Iris pigment epithelial cell (primary cell): ENCODE results near the gene RAP1GAP.

Experiments
- DNase-seq: peaks from one replicate; pipeline ENCODE4 v3.0.0-alpha.2; 2011; ENCODE audit warnings: low read depth

RAP1GAP gene

GRCh38 chr1:21625390-21626190 lies 43.6 kb downstream of the RAP1GAP start:
- no peak for DNase-seq

- no peak for DNase-seq
These were observed 44.4 kb downstream of the RAP1GAP start for GRCh38 chr1:21624571-21625389.

- no peak for DNase-seq
These were observed 45.7 kb downstream of the RAP1GAP start for GRCh38 chr1:21623410-21623961.

- no peak for DNase-seq
These were observed 46.5 kb downstream of the RAP1GAP start for GRCh38 chr1:21622466-21623315.

GRCh38 chr1:21621761-21622436 lies 47.3 kb downstream of the RAP1GAP start:
- DNase-seq, result no peak

GRCh38 chr1:21621051-21621450 lies 48.1 kb downstream of the RAP1GAP start:
- DNase-seq, result no peak

GRCh38 chr1:21620496-21620895 lies 48.7 kb downstream of the RAP1GAP start:
- no peak for DNase-seq

- no peak for DNase-seq
These were observed 49.1 kb downstream of the RAP1GAP start for GRCh38 chr1:21620011-21620410.

- no peak for DNase-seq
These were observed 49.7 kb downstream of the RAP1GAP start for GRCh38 chr1:21619375-21619947.

- no peak for DNase-seq
These were observed 50.4 kb downstream of the RAP1GAP start for GRCh38 chr1:21618561-21619374.

GRCh38 chr1:21618059-21618458 lies 51.1 kb downstream of the RAP1GAP start:
- DNase-seq, result no peak

- no peak for DNase-seq
These were observed 51.9 kb downstream of the RAP1GAP start for GRCh38 chr1:21617126-21617738.

GRCh38 chr1:21616372-21616771 lies 52.8 kb downstream of the RAP1GAP start:
- DNase-seq, result no peak

- no peak for DNase-seq
These were observed 54.6 kb downstream of the RAP1GAP start for GRCh38 chr1:21614419-21615115.

GRCh38 chr1:21613072-21613867 lies 55.9 kb downstream of the RAP1GAP start:
- DNase-seq, result no peak

- DNase-seq, result no peak
These were observed 57.1 kb downstream of the RAP1GAP start for GRCh38 chr1:21612057-21612456.

- no peak for DNase-seq
These were observed 58.0 kb downstream of the RAP1GAP start for GRCh38 chr1:21610989-21611785.
